Parathyroid adenoma (tissue), 2 donors: Measurements from ENCODE around the gene GALK2.

Experiments used
- H2AFZ ChIP-seq: fragments of 300-600 bp; sonication (generic); one replicate; pipeline ENCODE4 v1.7.0; 2017; ENCODE audit warnings: antibody characterized with exemption, mild to moderate bottlenecking
- H3K27ac ChIP-seq: fragments of 300-600 bp; sonication (generic); one replicate; pipeline ENCODE4 v1.7.0; 2017
- H3K27me3 ChIP-seq: fragments of 300-600 bp; sonication (generic); one replicate; pipeline ENCODE4 v1.7.0; 2017; ENCODE audit warnings: low read length; ENCODE audit not compliant: control insufficient read depth, insufficient read depth
- H3K36me3 ChIP-seq: fragments of 300-600 bp; sonication (generic); one replicate; pipeline ENCODE4 v1.7.0; 2017; ENCODE audit warnings: low read length; ENCODE audit not compliant: control insufficient read depth, insufficient read depth
- H3K4me1 ChIP-seq: fragments of 300-600 bp; sonication (generic); one replicate; pipeline ENCODE4 v1.7.0; 2017; ENCODE audit warnings: control low read depth
- H3K4me2 ChIP-seq: fragments of 300-600 bp; sonication (generic); one replicate; pipeline ENCODE4 v1.7.0; 2017; ENCODE audit warnings: low read length
- H3K4me3 ChIP-seq: fragments of 300-600 bp; sonication (generic); one replicate; pipeline ENCODE4 v1.7.0; 2017; ENCODE audit warnings: low read depth, low read length
- H3K79me2 ChIP-seq: fragments of 300-600 bp; sonication (generic); one replicate; pipeline ENCODE4 v1.7.0; 2017; ENCODE audit warnings: control low read depth
- H3K9ac ChIP-seq: fragments of 300-600 bp; sonication (generic); one replicate; pipeline ENCODE4 v1.7.0; 2017; ENCODE audit warnings: mild to moderate bottlenecking
- H3K9me3 ChIP-seq: fragments of 300-600 bp; sonication (generic); one replicate; pipeline ENCODE4 v1.7.0; 2017; ENCODE audit warnings: low read length; ENCODE audit not compliant: control insufficient read depth
- TF ChIP-seq, protein P1 (sequence below): fragments of 300-600 bp; sonication (generic); IDR thresholded peaks from one replicate; pipeline ENCODE4 v1.7.0; 2017; ENCODE audit warnings: antibody characterized with exemption, mild to moderate bottlenecking
- donor health status: primary hyperparathyroidism.

Gene GALK2

DNA sequence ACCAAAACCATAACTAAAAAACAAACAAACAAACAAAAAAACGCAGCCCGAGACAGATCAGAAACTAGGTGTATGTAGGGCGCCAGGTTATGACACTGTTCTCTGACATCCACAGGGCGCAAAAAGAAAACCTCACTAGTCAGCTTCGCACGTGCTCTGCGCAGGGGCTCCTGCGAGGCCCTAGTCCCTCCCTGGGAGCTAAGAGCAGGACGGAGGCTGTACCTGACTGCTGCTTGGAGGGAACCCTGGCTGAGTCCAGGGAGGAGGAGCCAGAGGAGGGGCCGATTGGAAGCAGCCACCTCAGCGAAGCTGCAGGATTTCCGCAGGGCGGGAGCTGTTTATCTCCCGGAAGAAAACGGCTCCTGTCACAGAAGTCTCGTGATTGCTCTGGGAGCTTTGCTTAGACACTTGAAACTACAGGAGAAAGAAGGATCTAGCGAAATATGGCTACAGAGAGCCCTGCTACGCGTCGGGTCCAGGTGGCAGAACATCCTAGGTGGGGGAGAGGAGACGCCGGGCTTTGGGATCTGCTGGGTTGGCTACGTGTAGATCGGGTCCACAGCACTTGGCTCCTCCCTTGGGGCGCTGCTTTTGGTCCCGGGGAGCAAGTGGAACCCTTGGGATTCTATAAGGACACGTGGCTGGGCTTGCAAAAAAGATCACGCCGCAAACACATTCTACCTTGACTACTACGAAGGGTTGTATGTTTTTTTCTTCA, at the start of gene GALK2:
TSS of gene GALK2 (plus strand) at position 368 of the 718 bp plus-strand sequence. CDS start at position 444, 76 bp downstream.
- H3K27me3 ChIP-seq = no peaks in the 10 kb centered on the region
- H3K36me3 ChIP-seq = no peaks in the 10 kb centered on the region
- no peaks in the 10 kb centered on the region for H3K4me1 ChIP-seq
- H3K9ac ChIP-seq = no peak within 1 kb of the TSS
- peak within 1 kb of the TSS; percentile 64 for H3K27ac ChIP-seq
- H3K4me2 ChIP-seq = peak within 1 kb of the TSS; percentile 61
- H3K4me3 ChIP-seq = peak within 1 kb of the TSS; percentile 58
- peaks cover 3% of the 10 kb centered on the region for H3K79me2 ChIP-seq
- H3K9me3 ChIP-seq = no peaks in the 10 kb centered on the region
- peak within 1 kb of the TSS; percentile 89 for H2AFZ ChIP-seq
- TF ChIP-seq, protein P1, sequence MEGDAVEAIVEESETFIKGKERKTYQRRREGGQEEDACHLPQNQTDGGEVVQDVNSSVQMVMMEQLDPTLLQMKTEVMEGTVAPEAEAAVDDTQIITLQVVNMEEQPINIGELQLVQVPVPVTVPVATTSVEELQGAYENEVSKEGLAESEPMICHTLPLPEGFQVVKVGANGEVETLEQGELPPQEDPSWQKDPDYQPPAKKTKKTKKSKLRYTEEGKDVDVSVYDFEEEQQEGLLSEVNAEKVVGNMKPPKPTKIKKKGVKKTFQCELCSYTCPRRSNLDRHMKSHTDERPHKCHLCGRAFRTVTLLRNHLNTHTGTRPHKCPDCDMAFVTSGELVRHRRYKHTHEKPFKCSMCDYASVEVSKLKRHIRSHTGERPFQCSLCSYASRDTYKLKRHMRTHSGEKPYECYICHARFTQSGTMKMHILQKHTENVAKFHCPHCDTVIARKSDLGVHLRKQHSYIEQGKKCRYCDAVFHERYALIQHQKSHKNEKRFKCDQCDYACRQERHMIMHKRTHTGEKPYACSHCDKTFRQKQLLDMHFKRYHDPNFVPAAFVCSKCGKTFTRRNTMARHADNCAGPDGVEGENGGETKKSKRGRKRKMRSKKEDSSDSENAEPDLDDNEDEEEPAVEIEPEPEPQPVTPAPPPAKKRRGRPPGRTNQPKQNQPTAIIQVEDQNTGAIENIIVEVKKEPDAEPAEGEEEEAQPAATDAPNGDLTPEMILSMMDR = no peak

DNA sequence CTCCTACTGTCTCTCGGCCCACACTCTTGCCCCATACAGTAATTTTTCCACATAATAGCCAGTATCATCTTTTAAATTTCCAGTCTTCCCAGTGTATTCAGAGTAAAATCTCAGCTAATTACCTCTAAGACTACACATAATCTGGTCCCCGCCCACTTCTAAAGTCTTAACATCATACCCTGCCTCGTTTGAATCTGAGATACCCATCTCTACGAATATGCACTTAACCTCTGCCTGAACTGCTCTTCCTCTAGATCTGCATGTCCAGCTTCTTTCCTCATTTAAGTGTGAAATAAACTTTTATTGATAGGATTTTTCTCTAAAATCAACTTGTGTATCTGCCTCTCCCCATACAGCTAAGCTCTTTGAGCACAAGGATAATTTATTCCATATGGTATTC, 49.2 kb upstream of the GALK2 start:
- Histone ChIP-seq H3K36me3 (no peaks in the 10 kb centered on the region), H3K4me3 (no peak overlapping the region), H3K79me2 (no peaks in the 10 kb centered on the region), H3K4me1 (no peaks in the 10 kb centered on the region), H2AFZ (no peak overlapping the region), H3K27ac (no peak overlapping the region), H3K27me3 (no peaks in the 10 kb centered on the region), H3K9me3 (no peaks in the 10 kb centered on the region), H3K4me2 (no peak overlapping the region), H3K9ac (no peak overlapping the region)
- TF ChIP-seq, protein P1 = no peak

DNA sequence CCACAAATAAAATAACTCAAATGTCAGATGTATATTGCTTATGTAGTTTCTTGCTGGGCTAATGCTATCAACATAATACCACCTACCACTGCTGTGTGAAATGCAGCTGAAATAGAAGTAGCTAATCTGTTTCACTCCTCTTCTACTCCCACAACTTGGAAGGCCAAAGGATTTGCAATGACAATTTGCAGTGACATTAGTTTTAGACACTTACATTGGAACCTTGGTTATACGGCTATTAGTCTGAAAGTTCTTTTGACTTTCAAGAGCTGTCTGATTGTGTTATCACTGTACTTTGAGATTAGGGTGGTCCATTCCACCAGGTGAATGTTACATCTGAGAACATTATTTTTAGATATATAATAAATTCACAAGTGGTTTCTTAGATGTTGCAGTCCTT, 48.1 kb upstream of the GALK2 start:
- Histone ChIP-seq H3K9me3 (no peaks in the 10 kb centered on the region), H3K4me2 (no peak overlapping the region), H3K27ac (no peak overlapping the region), H3K4me1 (no peaks in the 10 kb centered on the region), H3K9ac (no peak overlapping the region), H2AFZ (no peak overlapping the region), H3K4me3 (no peak overlapping the region), H3K36me3 (no peaks in the 10 kb centered on the region), H3K27me3 (no peaks in the 10 kb centered on the region), H3K79me2 (no peaks in the 10 kb centered on the region)
- TF ChIP-seq, protein P1 = no peak

DNA sequence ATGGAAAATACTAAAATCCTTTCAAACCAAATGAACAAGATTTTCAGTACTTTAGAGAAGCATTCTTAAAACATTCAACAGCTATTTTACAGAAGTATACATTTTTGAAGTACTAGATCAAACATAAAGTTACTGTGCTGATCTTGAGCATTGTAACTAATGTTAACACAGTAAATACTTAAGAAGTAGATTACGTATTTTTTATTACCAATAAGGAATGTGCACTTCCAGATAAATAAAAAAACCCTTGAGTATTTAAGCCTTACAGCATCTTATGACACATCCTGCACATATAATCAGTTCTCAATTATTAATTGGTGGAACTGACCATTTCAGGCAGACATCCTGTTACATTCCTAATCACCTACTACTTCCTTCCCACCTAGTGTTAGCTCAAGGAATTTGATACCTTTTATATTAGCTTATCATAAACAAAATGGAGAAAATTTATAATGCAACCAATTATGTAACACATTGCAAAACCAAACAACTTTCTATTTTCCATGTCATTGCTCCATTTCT, 47.4 kb upstream of the GALK2 start:
- H3K4me2 ChIP-seq = no peak overlapping the region
- TF ChIP-seq, protein P1 = no peak
- no peaks in the 10 kb centered on the region for H3K36me3 ChIP-seq
- H3K9me3 ChIP-seq = no peaks in the 10 kb centered on the region
- no peak overlapping the region for H3K4me3 ChIP-seq
- H3K27ac ChIP-seq = no peak overlapping the region
- no peaks in the 10 kb centered on the region for H3K27me3 ChIP-seq
- H3K9ac ChIP-seq = no peak overlapping the region
- no peaks in the 10 kb centered on the region for H3K79me2 ChIP-seq
- no peaks in the 10 kb centered on the region for H3K4me1 ChIP-seq
- H2AFZ ChIP-seq = no peak overlapping the region

DNA sequence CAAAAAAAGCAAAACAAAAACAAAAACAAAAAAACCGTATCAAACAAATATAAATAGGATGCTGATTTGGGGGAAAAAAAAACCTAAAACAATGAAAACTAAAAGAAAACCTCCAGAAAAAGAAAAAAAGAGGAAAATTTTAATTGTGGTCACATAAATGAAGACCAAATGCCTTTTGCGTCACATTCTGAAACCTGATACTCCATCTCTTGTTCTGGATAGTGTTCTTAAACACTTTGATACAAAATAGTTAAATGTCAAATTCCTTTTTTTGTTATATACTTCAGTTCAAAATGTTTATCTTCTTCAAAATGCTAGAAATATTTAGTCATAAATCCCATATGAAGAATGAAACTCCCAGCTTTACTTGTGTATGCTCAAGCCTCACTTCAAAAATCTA, 45.7 kb upstream of the GALK2 start:
- Histone ChIP-seq H3K4me1 (no peaks in the 10 kb centered on the region), H3K36me3 (no peaks in the 10 kb centered on the region), H2AFZ (no peak overlapping the region), H3K9ac (no peak overlapping the region), H3K79me2 (no peaks in the 10 kb centered on the region), H3K4me2 (no peak overlapping the region), H3K27ac (no peak overlapping the region), H3K4me3 (no peak overlapping the region), H3K27me3 (no peaks in the 10 kb centered on the region), H3K9me3 (no peaks in the 10 kb centered on the region)
- TF ChIP-seq, protein P1 = no peak
